HepG2 (cell line): ENCODE results near the gene DUXA. TPM values are rescaled to one million over a fixed set of nuclear protein-coding genes. Genes with fewer than 3 reads are reported as not detected.

Source experiments
- ATAC-seq: fragments of 200-7000 bp; cut with Tn5 transposase; 3 replicates; pipeline ENCODE4 v1.9.1; 2020; ENCODE audit warnings: mild to moderate bottlenecking, moderate library complexity
- BruUV-seq: library from RNA; stranded (reverse); fragments of 400-500 nt; replicated peaks from 2 replicates; lab custom pipeline; 2021; lab: Mats Ljungman, UMichigan
- CTCF ChIA-PET: fragments of 300-600 bp; formaldehyde crosslinking; extraction: SDS; loops from one replicate; lab custom pipeline; 2021; ENCODE audit warnings: low total read pairs, inconsistent platforms, low intra/inter-chr PET ratio; lab: Yijun Ruan, JAX
- POLR2A ChIA-PET: fragments of 350-600 bp; sonication (Branson Sonifier 250); formaldehyde crosslinking; loops from one replicate; lab custom pipeline; 2020; ENCODE audit warnings: antibody characterized with exemption, inconsistent platforms; lab: Yijun Ruan, JAX
- DNase-seq: peaks from one replicate; pipeline ENCODE4 v3.0.0-alpha.2; 2015; ENCODE audit warnings: low spot score
- FAIRE-seq: peaks from 3 replicates; lab custom pipeline; 2011; peaks lifted over from hg19 to GRCh38; lab: Jason Lieb, UNC
- H2AFZ ChIP-seq: one replicate; pipeline ENCODE4 v1.6.1; 2011; ENCODE audit warnings: low read length, inconsistent platforms
- H3K27ac ChIP-seq: fragments of 300-600 bp; 3 replicates; pipeline ENCODE4 v1.8.0; 2011; ENCODE audit warnings: mixed run types, mild to moderate bottlenecking, mixed read lengths, low read length, inconsistent platforms; ENCODE audit not compliant: insufficient read depth; ENCODE audit errors: extremely low read length
- H3K27me3 ChIP-seq, 2 experiments: fragments of 200-600 bp in 1 of 2; 2 replicates in 1 of 2; 3 replicates in 1 of 2; pipeline versions ENCODE4 v1.6.0 to v1.8.0; 2011; ENCODE audit warnings: low read length in 2 of 2, mild to moderate bottlenecking in 2 of 2, moderate library complexity in 2 of 2, inconsistent platforms in 1 of 2; ENCODE audit not compliant: insufficient read depth in 2 of 2, control insufficient read depth in 1 of 2
- H3K36me3 ChIP-seq, 2 experiments: fragments of 200-600 bp in 1 of 2; replicated peaks in 1 of 2; 2 replicates in 1 of 2; 3 replicates in 1 of 2; pipeline versions ENCODE4 v1.5.1 to v1.8.0; 2011; ENCODE audit warnings: low read length in 2 of 2, inconsistent platforms in 1 of 2; ENCODE audit not compliant: insufficient read depth in 2 of 2, control insufficient read depth in 1 of 2
- H3K4me1 ChIP-seq: 2 replicates; pipeline ENCODE4 v1.5.1; 2012; ENCODE audit warnings: low read length, inconsistent platforms; ENCODE audit not compliant: insufficient read depth
- H3K4me2 ChIP-seq: 2 replicates; pipeline ENCODE4 v1.6.0; 2011; ENCODE audit warnings: low read depth, low read length, inconsistent platforms
- H3K4me3 ChIP-seq, 3 experiments: fragments of 200-600 bp in 1 of 3; sonication (generic), shearing (Covaris generic) in 1 of 3; replicated peaks in 1 of 3; 2 replicates each; pipeline ENCODE4 v1.5.1; 2011 to 2016; ENCODE audit warnings: low read length in 3 of 3, inconsistent platforms in 2 of 3, low read depth in 2 of 3, mild to moderate bottlenecking in 2 of 3, control low read depth in 1 of 3, mixed read lengths in 1 of 3; ENCODE audit not compliant: insufficient read depth in 1 of 3
- H3K79me2 ChIP-seq: one replicate; pipeline ENCODE4 v1.6.1; 2011; ENCODE audit warnings: low read length, inconsistent platforms; ENCODE audit not compliant: insufficient read depth
- H3K9ac ChIP-seq: 2 replicates; pipeline ENCODE4 v1.6.0; 2011; ENCODE audit warnings: mild to moderate bottlenecking, low read depth, low read length, inconsistent platforms; ENCODE audit not compliant: insufficient read depth
- H3K9me3 ChIP-seq: 2 replicates; pipeline ENCODE4 v1.5.1; 2012; ENCODE audit warnings: mild to moderate bottlenecking, low read length
- H4K20me1 ChIP-seq: 2 replicates; pipeline ENCODE4 v1.6.0; 2011; ENCODE audit warnings: inconsistent platforms, mild to moderate bottlenecking, low read length, moderate library complexity; ENCODE audit not compliant: insufficient read depth
- ARID2 ChIP-seq: sonication (generic); formaldehyde crosslinking; IDR thresholded peaks from 2 replicates; pipeline ENCODE4 v1.8.1; 2022; ENCODE audit warnings: mild to moderate bottlenecking, missing genetic modification reagents, borderline replicate concordance
- CAMTA2 ChIP-seq: sonication (generic); formaldehyde crosslinking; IDR thresholded peaks from 2 replicates; pipeline ENCODE4 v1.4.0; 2020; ENCODE audit warnings: mild to moderate bottlenecking, missing genetic modification reagents, borderline replicate concordance
- CENPT ChIP-seq: sonication (generic); formaldehyde crosslinking; IDR thresholded peaks from 2 replicates; pipeline ENCODE4 v1.8.0; 2022; ENCODE audit warnings: low read depth, mild to moderate bottlenecking, moderate library complexity, missing genetic modification reagents
- HMGA1 ChIP-seq: sonication (generic); formaldehyde crosslinking; conservative IDR thresholded peaks from 2 replicates; pipeline ENCODE4 v1.4.0; 2020; ENCODE audit warnings: missing genetic modification reagents
- MIXL1 ChIP-seq: IDR thresholded peaks from 2 replicates; pipeline ENCODE4 v1.6.1; 2016
- NR2C2 ChIP-seq: sonication (generic); formaldehyde crosslinking; IDR thresholded peaks from 2 replicates; pipeline ENCODE4 v1.4.0; 2020; ENCODE audit warnings: missing genetic modification reagents, mild to moderate bottlenecking, moderate library complexity, borderline replicate concordance
- PPARG ChIP-seq: conservative IDR thresholded peaks from 2 replicates; pipeline ENCODE4 v1.6.1; 2016; ENCODE audit warnings: missing biosample characterization, missing genetic modification reagents
- RARG ChIP-seq: sonication (generic); formaldehyde crosslinking; IDR thresholded peaks from 2 replicates; pipeline ENCODE4 v1.4.0; 2020; ENCODE audit warnings: low read depth, mild to moderate bottlenecking, missing genetic modification reagents
- SYNCRIP ChIP-seq: fragments of 200-400 bp; formaldehyde crosslinking; IDR thresholded peaks from 2 replicates; pipeline ENCODE4 v1.6.1; 2018; ENCODE audit warnings: mild to moderate bottlenecking, low read depth, low read length; ENCODE audit not compliant: insufficient read depth
- U2AF1 ChIP-seq: fragments of 200-400 bp; formaldehyde crosslinking; optimal IDR thresholded peaks from 2 replicates; pipeline ENCODE3; 2017; ENCODE audit warnings: mild to moderate bottlenecking, low read depth, low read length
- ZKSCAN8 ChIP-seq: IDR thresholded peaks from 2 replicates; pipeline ENCODE4 v1.6.1; 2016; ENCODE audit warnings: borderline replicate concordance, missing genetic modification reagents, missing compliant biosample characterization
- ZNF34 ChIP-seq: sonication (generic); formaldehyde crosslinking; IDR thresholded peaks from 2 replicates; pipeline ENCODE4 v1.4.0; 2020; ENCODE audit warnings: mild to moderate bottlenecking, missing genetic modification reagents, borderline replicate concordance
- ZNF713 ChIP-seq: sonication (generic); formaldehyde crosslinking; IDR thresholded peaks from 2 replicates; pipeline ENCODE4 v1.4.0; 2020; ENCODE audit warnings: mild to moderate bottlenecking, missing genetic modification reagents
- ZNF777 ChIP-seq: sonication (generic); formaldehyde crosslinking; IDR thresholded peaks from 2 replicates; pipeline ENCODE4 v1.4.0; 2020; ENCODE audit warnings: missing genetic modification reagents
- WGBS: methylation state at CpG from one replicate; pipeline ENCODE4 v1.1.6; 2017; ENCODE audit warnings: low lambda C conversion rate; 5-methylcytosine and 5-hydroxymethylcytosine counted together
- in situ Hi-C: cut with HindIII; loops from 2 replicates; pipeline ENCODE4 v1.10.0; 2017; ENCODE audit warnings: low pct_unique_long_range_greater_than_20kb; ENCODE audit not compliant: extremely low pct_ligation_motif_present
- intact Hi-C: fragments of 100-400 bp; cut with micrococcal nuclease; formaldehyde crosslinking; loops from one replicate; pipeline ENCODE4 v1.10.0; 2022; ENCODE audit not compliant: unreplicated experiment
- polyA plus RNA-seq, 8 experiments: library from polyadenylated mRNA; depleted of rRNA in 3 of 8; stranded (reverse) in 7 of 8; unstranded in 1 of 8; fragments of >200 nt; fragmentation: Illumina TruSeq in 4 of 8; extraction: Trizol in 4 of 8; gene quantifications; 2 replicates each; pipeline versions ENCODE4 v1.2.1 to v1.2.3, GENCODE V29; 2011 to 2016; ENCODE audit warnings: low read depth in 4 of 8, missing spikeins in 1 of 8, mixed read lengths in 1 of 8; ENCODE audit not compliant: insufficient read depth in 1 of 8
- total RNA-seq, 5 experiments: library from RNA; depleted of rRNA; stranded (reverse); fragments of >200 nt; fragmentation: Illumina TruSeq; extraction: Trizol; gene quantifications; 2 replicates each; pipeline ENCODE4 v1.2.3, GENCODE V29; 2016; ENCODE audit warnings: low read depth in 1 of 5
- TF ChIP-seq, protein P1 (sequence below): sonication (generic); formaldehyde crosslinking; IDR thresholded peaks from 2 replicates; pipeline ENCODE4 v1.8.1; 2023; ENCODE audit warnings: missing genetic modification reagents, mild to moderate bottlenecking, borderline replicate concordance
- TF ChIP-seq, protein P2 (sequence below): IDR thresholded peaks from 2 replicates; pipeline ENCODE4 v1.6.1; 2018; ENCODE audit warnings: missing genetic modification reagents
- TF ChIP-seq, protein P3 (sequence below): sonication (generic); formaldehyde crosslinking; IDR thresholded peaks from 2 replicates; pipeline ENCODE4 v1.4.0; 2020; ENCODE audit warnings: missing genetic modification reagents
- TF ChIP-seq, protein P4 (sequence below): IDR thresholded peaks from 2 replicates; pipeline ENCODE4 v1.6.1; 2016; ENCODE audit warnings: mild to moderate bottlenecking

The DUXA gene
- total and polyA plus RNA-seq, 2 of the 13 experiments (the other 11 are each of a cell fraction or from before 2014, with no cell fraction given): not detected

DNA sequence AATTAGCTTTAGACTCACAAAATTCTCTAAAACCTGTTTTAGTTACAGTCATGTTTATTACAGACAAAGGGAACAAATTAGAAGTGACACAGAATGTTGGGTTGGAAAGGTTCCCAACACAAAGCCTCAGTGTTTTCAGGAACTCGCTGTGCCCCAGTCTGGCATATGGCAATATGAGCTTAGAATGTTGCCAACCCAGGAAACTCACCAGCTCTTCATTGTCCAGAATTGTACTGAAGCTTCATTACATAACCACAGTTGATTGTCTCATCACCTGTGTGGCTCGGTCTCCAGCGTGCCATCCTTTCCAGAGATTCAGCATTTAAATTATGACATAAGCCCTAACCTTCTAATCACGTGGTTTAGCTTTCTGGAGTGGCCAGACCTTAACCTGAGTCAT, 43.1 kb upstream of the DUXA start:
- H3K9me3 ChIP-seq: no peaks in the 10 kb centered on the region

DNA sequence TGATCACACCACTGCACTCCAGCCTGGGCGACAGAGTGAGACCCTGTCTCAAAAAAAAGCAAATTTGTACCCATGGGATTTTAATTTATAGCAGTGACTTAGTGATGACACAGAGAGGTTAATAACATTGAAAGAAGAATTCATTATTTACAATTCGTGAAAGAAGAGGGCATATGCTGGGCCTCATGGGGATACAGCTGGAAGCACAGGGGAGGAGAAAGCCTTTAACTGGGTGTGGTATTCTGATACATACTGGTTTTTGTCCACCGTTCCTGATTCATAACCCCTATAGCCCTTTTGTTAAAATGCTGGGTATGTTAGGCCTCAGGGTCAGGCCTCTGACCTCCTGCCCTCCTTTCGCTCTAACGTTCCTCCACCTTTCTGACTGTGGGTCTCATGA, 34.9 kb upstream of the DUXA start:
- no peak for DNase-seq
- Histone ChIP-seq H3K4me1 (no peaks in the 10 kb centered on the region), H3K27me3 (no peaks in the 10 kb centered on the region), H3K27ac (no peak overlapping the region)
- whole genome bisulfite sequencing: 97% methylated on average over 5 of the region's 5 CpGs
- BruUV-seq: no TSS peak
- POLR2A ChIA-PET: no interaction called here
- TF ChIP-seq NR2C2 (CRISPR knock-in tag): no peak
- TF ChIP-seq ARID2 (CRISPR knock-in tag): no peak
- no peak for TF ChIP-seq ZNF713
- TF ChIP-seq, protein P1, sequence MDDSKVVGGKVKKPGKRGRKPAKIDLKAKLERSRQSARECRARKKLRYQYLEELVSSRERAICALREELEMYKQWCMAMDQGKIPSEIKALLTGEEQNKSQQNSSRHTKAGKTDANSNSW (CRISPR knock-in tag): no peak
- TF ChIP-seq PPARG (CRISPR knock-in tag): no peak
- TF ChIP-seq, protein P2, sequence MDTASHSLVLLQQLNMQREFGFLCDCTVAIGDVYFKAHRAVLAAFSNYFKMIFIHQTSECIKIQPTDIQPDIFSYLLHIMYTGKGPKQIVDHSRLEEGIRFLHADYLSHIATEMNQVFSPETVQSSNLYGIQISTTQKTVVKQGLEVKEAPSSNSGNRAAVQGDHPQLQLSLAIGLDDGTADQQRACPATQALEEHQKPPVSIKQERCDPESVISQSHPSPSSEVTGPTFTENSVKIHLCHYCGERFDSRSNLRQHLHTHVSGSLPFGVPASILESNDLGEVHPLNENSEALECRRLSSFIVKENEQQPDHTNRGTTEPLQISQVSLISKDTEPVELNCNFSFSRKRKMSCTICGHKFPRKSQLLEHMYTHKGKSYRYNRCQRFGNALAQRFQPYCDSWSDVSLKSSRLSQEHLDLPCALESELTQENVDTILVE (CRISPR knock-in tag): no peak
- TF ChIP-seq SYNCRIP: no peak
- no peak for TF ChIP-seq RARG (CRISPR knock-in tag)
- no peak for TF ChIP-seq ZKSCAN8 (CRISPR knock-in tag)
- TF ChIP-seq, protein P3, sequence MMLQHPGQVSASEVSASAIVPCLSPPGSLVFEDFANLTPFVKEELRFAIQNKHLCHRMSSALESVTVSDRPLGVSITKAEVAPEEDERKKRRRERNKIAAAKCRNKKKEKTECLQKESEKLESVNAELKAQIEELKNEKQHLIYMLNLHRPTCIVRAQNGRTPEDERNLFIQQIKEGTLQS: no peak
- no peak for TF ChIP-seq ZNF777 (CRISPR knock-in tag)
- TF ChIP-seq, all 625 proteins: peak for 0
- CTCF ChIA-PET: no interaction called here
- ATAC-seq (no peak), FAIRE-seq (no peak)
- Histone ChIP-seq H3K79me2 (no peaks in the 10 kb centered on the region), H3K36me3 (peaks cover 19 to 49% of the 10 kb centered on the region in 2 experiments; a peak in 4 of 5 replicates), H3K4me3 (no peak overlapping the region), H3K9ac (no peak overlapping the region), H3K9me3 (no peaks in the 10 kb centered on the region), H3K4me2 (no peak overlapping the region), H2AFZ (no peak overlapping the region), H4K20me1 (no peaks in the 10 kb centered on the region)
- in situ Hi-C loops (no loop called here), intact Hi-C loops (no loop called here)

More for the DNA sequence above, 43.1 kb upstream of the DUXA start:
- ChIA-PET POLR2A (no interaction called here), CTCF (no interaction called here)
- no peaks in the 10 kb centered on the region for H4K20me1 ChIP-seq
- no TSS peak for BruUV-seq
- H3K36me3 ChIP-seq: peaks cover 22 to 52% of the 10 kb centered on the region in 2 experiments
- no peak overlapping the region for H3K9ac ChIP-seq
- intact Hi-C loops (no loop called here), in situ Hi-C loops (no loop called here)
- H3K4me1 ChIP-seq: no peaks in the 10 kb centered on the region
- H2AFZ ChIP-seq: no peak overlapping the region
- no peaks in the 10 kb centered on the region for H3K79me2 ChIP-seq
- no peaks in the 10 kb centered on the region for H3K27me3 ChIP-seq
- no peak overlapping the region for H3K4me2 ChIP-seq
- no peak for FAIRE-seq
- WGBS: 100% methylated on average over 4 of the region's 4 CpGs
- no peak for TF ChIP-seq HMGA1 (CRISPR knock-in tag)
- TF ChIP-seq, protein P4, sequence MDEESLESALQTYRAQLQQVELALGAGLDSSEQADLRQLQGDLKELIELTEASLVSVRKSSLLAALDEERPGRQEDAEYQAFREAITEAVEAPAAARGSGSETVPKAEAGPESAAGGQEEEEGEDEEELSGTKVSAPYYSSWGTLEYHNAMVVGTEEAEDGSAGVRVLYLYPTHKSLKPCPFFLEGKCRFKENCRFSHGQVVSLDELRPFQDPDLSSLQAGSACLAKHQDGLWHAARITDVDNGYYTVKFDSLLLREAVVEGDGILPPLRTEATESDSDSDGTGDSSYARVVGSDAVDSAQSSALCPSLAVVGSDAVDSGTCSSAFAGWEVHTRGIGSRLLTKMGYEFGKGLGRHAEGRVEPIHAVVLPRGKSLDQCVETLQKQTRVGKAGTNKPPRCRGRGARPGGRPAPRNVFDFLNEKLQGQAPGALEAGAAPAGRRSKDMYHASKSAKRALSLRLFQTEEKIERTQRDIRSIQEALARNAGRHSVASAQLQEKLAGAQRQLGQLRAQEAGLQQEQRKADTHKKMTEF (CRISPR knock-in tag): no peak
- TF ChIP-seq, protein P1 (CRISPR knock-in tag): no peak
- no peak for TF ChIP-seq ZNF34 (CRISPR knock-in tag)
- no peak for TF ChIP-seq U2AF1
- no peak for TF ChIP-seq CAMTA2
- no peak for TF ChIP-seq MIXL1 (CRISPR knock-in tag)
- TF ChIP-seq CENPT: no peak
- H3K27ac ChIP-seq: no peak overlapping the region
- no peak overlapping the region for H3K4me3 ChIP-seq
- no peak for ATAC-seq
- DNase-seq: no peak
